Lower leg skin (tissue), 4 donors: ENCODE results near the gene DYNLL2. TPM values are rescaled to one million over a fixed set of nuclear protein-coding genes. Genes with fewer than 3 reads are reported as not detected.
A peak's percentile ranks its signal among the peaks of the same experiment; 100 is the strongest.

Source experiments
- DNase-seq, 2 donors: peaks; one replicate each; pipeline ENCODE4 v3.0.0-alpha.2; 2019; ENCODE audit warnings: low spot score in 2 of 2
- H3K4me3 ChIP-seq: fragments of 200-600 bp; sonication (generic); 2 replicates; pipeline ENCODE4 v1.5.1; 2017; ENCODE audit warnings: mild to moderate bottlenecking, low read depth; ENCODE audit not compliant: poor library complexity, severe bottlenecking
- POLR2A ChIP-seq, 2 donors: fragments of 450-650 bp; IDR thresholded peaks; one replicate each; pipeline ENCODE4 v1.6.1; 2016 to 2017; ENCODE audit warnings: antibody characterized with exemption in 2 of 2, mild to moderate bottlenecking in 1 of 2, moderate library complexity in 1 of 2
- WGBS, 2 donors: methylation state at CpG; one replicate each; pipeline ENCODE4 v1.1.5; 2018; 5-methylcytosine and 5-hydroxymethylcytosine counted together
- intact Hi-C: fragments of 100-400 bp; cut with DNase I; formaldehyde crosslinking; loops from one replicate; pipeline ENCODE4 v1.15.0; 2023; ENCODE audit warnings: low total_unique reads
- total RNA-seq, 4 donors: library from RNA; depleted of rRNA; stranded (reverse); fragments of >200 nt; gene quantifications; one replicate each; pipeline ENCODE4 v1.1.0, GENCODE V29; 2016
- TF ChIP-seq, protein P1 (sequence below), 3 donors: fragments of 450-650 bp; IDR thresholded peaks; one replicate each; pipeline ENCODE4 v1.5.1; 2016; ENCODE audit warnings: antibody characterized with exemption in 3 of 3, mild to moderate bottlenecking in 3 of 3, moderate library complexity in 2 of 3

DYNLL2 gene
- total RNA-seq, 4 donors from 2014 or later: 9.7 to 14.3 (median 10.9) TPM

DNA sequence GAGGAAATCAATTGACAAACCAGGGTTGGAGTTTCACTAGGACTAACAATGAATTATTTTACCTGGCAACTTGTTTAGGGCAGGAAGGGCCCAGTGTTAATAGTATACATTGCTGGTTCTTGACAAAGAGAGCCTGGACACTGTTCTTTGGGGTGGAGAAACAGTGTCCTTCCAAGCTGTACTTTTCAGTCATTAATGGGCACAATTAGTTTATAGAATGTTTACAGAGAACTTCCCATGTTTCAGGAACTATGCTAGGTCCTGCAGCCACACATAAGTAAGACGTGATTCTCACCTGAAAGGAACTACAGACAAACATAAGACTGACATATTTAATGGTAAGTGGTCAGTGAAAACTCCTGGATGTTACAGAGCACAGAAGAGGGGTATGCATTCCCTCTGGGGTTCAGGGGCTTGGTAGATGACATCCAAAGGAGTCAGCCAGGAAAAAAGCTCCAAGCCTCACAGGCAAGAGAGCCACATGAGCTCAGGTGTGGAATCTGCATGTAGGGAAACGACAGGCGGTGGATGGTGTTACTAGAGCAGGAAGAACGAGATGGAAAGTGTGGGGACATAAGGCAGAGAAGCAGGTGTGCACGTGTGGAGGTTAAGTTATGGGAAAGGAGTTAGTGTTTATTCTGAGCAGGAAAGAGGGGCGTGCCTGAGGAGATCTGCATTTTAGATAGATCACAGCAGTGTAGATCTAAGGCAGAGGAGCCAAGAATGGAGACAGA, 3.8 kb upstream of the DYNLL2 start:
- 59 to 76% methylated on average over 6 of the region's 6 CpGs for WGBS, 2 donors
- DNase-seq: peak in 1 of 2 donors; percentile 4
- H3K4me3 ChIP-seq: no peak overlapping the region
- no peak for TF ChIP-seq POLR2A (IDR thresholded peaks at IDR 0.05)
- TF ChIP-seq, protein P1, sequence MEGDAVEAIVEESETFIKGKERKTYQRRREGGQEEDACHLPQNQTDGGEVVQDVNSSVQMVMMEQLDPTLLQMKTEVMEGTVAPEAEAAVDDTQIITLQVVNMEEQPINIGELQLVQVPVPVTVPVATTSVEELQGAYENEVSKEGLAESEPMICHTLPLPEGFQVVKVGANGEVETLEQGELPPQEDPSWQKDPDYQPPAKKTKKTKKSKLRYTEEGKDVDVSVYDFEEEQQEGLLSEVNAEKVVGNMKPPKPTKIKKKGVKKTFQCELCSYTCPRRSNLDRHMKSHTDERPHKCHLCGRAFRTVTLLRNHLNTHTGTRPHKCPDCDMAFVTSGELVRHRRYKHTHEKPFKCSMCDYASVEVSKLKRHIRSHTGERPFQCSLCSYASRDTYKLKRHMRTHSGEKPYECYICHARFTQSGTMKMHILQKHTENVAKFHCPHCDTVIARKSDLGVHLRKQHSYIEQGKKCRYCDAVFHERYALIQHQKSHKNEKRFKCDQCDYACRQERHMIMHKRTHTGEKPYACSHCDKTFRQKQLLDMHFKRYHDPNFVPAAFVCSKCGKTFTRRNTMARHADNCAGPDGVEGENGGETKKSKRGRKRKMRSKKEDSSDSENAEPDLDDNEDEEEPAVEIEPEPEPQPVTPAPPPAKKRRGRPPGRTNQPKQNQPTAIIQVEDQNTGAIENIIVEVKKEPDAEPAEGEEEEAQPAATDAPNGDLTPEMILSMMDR (IDR thresholded peaks at IDR 0.05): no peak
- intact Hi-C loops: no loop called here

GRCh38 chr17:58081646-58082340, 1.4 kb upstream of the DYNLL2 start:
- DNase-seq: no peak
- no peak overlapping the region for H3K4me3 ChIP-seq
- TF ChIP-seq, protein P1 (IDR thresholded peaks at IDR 0.05): no peak
- TF ChIP-seq POLR2A (IDR thresholded peaks at IDR 0.05): no peak
- WGBS, 2 donors: 82 to 84% methylated on average over 16 of the region's 16 CpGs
- intact Hi-C loops: no loop called here

- no peak overlapping the region for H3K4me3 ChIP-seq
- intact Hi-C loops: no loop called here
- no peak for DNase-seq
- 64 to 77% methylated on average over 10 of the region's 10 CpGs for WGBS, 2 donors
- no peak for TF ChIP-seq POLR2A (IDR thresholded peaks at IDR 0.05)
- TF ChIP-seq, protein P1 (IDR thresholded peaks at IDR 0.05): no peak
Measured at GRCh38 chr17:58082341-58082869, 814 bp upstream of the DYNLL2 start.

DNA sequence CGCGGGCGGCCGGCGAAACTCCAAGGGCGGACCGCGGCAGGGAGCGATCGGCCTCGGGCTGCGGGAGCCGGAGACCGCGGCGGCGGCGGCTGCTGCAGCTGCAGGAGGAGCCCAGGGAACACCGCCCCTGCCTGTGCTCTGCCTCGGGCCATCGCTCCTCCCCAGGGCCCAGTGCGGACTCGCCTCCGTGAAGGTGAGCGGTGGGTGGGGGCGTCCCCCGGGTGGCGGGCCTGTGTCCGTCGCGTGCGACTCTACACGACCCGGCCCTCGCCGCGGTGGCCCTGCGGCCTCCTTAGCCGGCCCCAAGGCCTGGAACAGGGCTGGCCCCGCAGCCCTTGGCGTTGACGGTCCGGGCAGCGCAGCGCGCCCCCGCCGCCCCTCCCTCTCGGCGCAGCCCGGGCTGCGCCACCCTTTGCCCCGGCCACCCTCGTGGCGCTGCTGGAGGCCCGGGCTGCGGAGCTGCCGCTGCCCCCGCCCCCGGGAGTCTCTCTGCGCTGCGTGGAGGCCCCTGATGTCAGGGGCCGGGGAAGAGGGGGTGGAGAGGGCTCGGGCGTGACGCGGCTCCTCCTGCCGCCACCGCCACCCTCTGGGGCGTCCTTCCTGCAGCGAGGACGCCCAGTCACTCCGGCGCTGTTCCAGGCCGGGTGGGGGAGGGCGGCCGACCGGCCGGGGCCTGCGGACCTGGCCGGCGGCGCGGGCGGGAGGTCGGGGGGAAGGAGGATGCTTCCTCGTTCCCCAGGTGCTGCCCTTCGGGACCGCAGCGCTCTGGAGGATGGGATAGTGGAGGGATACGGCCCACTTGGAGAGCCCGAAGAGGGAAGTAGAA, 485 bp downstream of the DYNLL2 start:
- DNase-seq: peak in 1 of 2 donors; percentile 91
- intact Hi-C loops: no loop called here
- TF ChIP-seq, protein P1 (IDR thresholded peaks at IDR 0.05): no peak
- no peak for TF ChIP-seq POLR2A (IDR thresholded peaks at IDR 0.05)
- WGBS, 2 donors: 1% methylated on average over 26 to 31 of the region's 92 CpGs
- peak overlapping the region; percentile 87 for H3K4me3 ChIP-seq

DNA sequence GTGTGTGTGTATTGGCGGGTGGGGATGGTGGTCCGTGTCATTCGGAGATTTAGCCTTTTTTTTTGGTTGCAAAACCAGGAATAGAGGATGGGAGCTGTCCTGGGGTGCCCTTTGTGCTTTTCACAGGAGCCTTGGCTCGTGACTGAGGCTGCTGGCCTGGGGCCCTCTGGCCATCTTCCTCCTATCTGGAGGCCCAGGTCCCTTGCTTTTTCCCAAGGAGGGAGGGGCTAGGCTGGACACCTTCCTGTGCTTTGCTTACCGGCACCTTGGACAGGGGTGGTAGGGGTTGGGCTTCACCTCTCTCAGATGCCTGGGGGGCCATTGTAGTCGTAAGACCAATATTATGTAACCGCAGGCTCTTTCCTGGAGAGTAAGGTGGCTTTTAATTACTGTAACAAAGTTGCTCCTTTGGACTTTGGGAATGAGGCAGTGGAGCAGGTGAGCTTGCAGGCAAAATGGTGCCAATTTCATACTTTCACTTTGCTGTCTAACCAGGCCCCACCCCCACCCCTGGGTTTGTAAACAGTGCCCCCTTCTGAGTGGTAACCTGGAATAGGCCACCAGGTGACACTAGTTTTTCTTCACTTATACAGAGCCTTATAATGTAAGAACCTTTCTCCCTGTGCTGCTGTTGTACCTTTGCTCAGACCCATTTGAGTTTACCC, 1.2 kb downstream of the DYNLL2 start:
- 0 to 1% methylated on average over 7 of the region's 7 CpGs for whole genome bisulfite sequencing, 2 donors
- intact Hi-C loops: no loop called here
- DNase-seq: no peak
- H3K4me3 ChIP-seq: peak overlapping the region; percentile 87
- TF ChIP-seq, protein P1 (IDR thresholded peaks at IDR 0.05): no peak
- TF ChIP-seq POLR2A (IDR thresholded peaks at IDR 0.05): no peak
